Endothelial cell (in vitro differentiated cells): Measurements from ENCODE around the gene SLC25A13. TPM values are rescaled to one million over a fixed set of nuclear protein-coding genes. Genes with fewer than 3 reads are reported as not detected.

Experiments used
- DNase-seq: peaks from one replicate; pipeline ENCODE4 v3.0.0; 2021; ENCODE audit warnings: low spot score
- H3K27ac Mint-ChIP-seq: one replicate; pipeline ENCODE4 v1.8.0; 2021; ENCODE audit warnings: mixed read lengths, inconsistent platforms; ENCODE audit not compliant: unreplicated experiment
- H3K27me3 Mint-ChIP-seq: one replicate; pipeline ENCODE4 v1.8.0; 2021; ENCODE audit warnings: mild to moderate bottlenecking, moderate library complexity, mixed read lengths, inconsistent platforms; ENCODE audit not compliant: unreplicated experiment
- H3K36me3 Mint-ChIP-seq: one replicate; pipeline ENCODE4 v1.8.0; 2021; ENCODE audit warnings: mild to moderate bottlenecking, low read depth, mixed read lengths, inconsistent platforms; ENCODE audit not compliant: unreplicated experiment
- H3K4me1 Mint-ChIP-seq: one replicate; pipeline ENCODE4 v1.8.0; 2021; ENCODE audit warnings: mild to moderate bottlenecking, mixed read lengths, inconsistent platforms; ENCODE audit not compliant: unreplicated experiment
- H3K4me3 Mint-ChIP-seq: one replicate; pipeline ENCODE4 v1.8.0; 2021; ENCODE audit warnings: mild to moderate bottlenecking, mixed read lengths, inconsistent platforms; ENCODE audit not compliant: unreplicated experiment
- H3K9me3 Mint-ChIP-seq: one replicate; pipeline ENCODE4 v1.8.0; 2021; ENCODE audit warnings: mixed read lengths, inconsistent platforms; ENCODE audit not compliant: unreplicated experiment
- total RNA-seq: library from RNA; stranded (reverse); fragmentation: NEBNext Ultra II Directional; extraction: Animal tissue kit (Norgen Biotek cat#: 25700); gene quantifications from one replicate; pipeline ENCODE4 v1.2.1, GENCODE V29; 2021; ENCODE audit not compliant: unreplicated experiment
- TF ChIP-seq, protein P1 (sequence below): fragments of 200-600 bp; sonication (generic); IDR thresholded peaks from one replicate; pipeline ENCODE4 v1.5.0; 2021; ENCODE audit warnings: antibody characterized with exemption; ENCODE audit not compliant: unreplicated experiment

SLC25A13 gene
- total RNA-seq, 1 donor from 2014 or later, result 69.6 TPM

- Mint-ChIP-seq H3K4me3 (no peak overlapping the region), H3K9me3 (no peaks in the 10 kb centered on the region), H3K27me3 (no peaks in the 10 kb centered on the region), H3K4me1 (no peaks in the 10 kb centered on the region), H3K27ac (no peak overlapping the region), H3K36me3 (no peaks in the 10 kb centered on the region)
- TF ChIP-seq, protein P1, sequence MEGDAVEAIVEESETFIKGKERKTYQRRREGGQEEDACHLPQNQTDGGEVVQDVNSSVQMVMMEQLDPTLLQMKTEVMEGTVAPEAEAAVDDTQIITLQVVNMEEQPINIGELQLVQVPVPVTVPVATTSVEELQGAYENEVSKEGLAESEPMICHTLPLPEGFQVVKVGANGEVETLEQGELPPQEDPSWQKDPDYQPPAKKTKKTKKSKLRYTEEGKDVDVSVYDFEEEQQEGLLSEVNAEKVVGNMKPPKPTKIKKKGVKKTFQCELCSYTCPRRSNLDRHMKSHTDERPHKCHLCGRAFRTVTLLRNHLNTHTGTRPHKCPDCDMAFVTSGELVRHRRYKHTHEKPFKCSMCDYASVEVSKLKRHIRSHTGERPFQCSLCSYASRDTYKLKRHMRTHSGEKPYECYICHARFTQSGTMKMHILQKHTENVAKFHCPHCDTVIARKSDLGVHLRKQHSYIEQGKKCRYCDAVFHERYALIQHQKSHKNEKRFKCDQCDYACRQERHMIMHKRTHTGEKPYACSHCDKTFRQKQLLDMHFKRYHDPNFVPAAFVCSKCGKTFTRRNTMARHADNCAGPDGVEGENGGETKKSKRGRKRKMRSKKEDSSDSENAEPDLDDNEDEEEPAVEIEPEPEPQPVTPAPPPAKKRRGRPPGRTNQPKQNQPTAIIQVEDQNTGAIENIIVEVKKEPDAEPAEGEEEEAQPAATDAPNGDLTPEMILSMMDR, result no peak
- no peak for DNase-seq
These were observed 118.1 kb downstream of the SLC25A13 start for GRCh38 chr7:96203786-96204185.

- DNase-seq, result no peak
- no peaks in the 10 kb centered on the region for H3K27me3 Mint-ChIP-seq
- no peak overlapping the region for H3K27ac Mint-ChIP-seq
- no peaks in the 10 kb centered on the region for H3K36me3 Mint-ChIP-seq
- TF ChIP-seq, protein P1, result no peak
- H3K4me1 Mint-ChIP-seq, result no peaks in the 10 kb centered on the region
- H3K9me3 Mint-ChIP-seq, result no peaks in the 10 kb centered on the region
- no peak overlapping the region for H3K4me3 Mint-ChIP-seq
These were observed 119.8 kb downstream of the SLC25A13 start for GRCh38 chr7:96202102-96202501.

- Mint-ChIP-seq H3K27ac (no peak overlapping the region), H3K9me3 (no peaks in the 10 kb centered on the region), H3K4me3 (no peak overlapping the region), H3K27me3 (no peaks in the 10 kb centered on the region), H3K4me1 (no peaks in the 10 kb centered on the region), H3K36me3 (no peaks in the 10 kb centered on the region)
- no peak for DNase-seq
- TF ChIP-seq, protein P1, result no peak
These were observed 121.2 kb downstream of the SLC25A13 start for GRCh38 chr7:96200740-96201139.

DNA sequence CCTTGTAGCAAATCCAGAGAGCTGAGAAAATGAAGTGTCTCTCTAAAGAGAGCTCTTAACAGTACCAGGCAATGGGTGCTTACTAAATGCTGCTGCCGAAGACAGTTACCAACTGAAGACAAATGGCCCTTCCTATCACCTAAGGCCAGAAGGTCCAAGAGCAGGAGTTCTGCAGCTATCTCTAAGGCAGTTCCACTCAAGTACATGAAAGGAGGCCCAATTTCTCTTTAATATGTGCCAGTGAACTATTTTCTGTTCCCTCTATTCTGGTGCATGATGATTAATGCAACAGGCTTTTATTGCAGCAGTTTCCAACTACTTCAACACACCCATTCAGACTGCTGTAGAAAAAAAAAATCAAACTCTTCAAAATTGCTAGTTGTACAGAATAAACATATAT, 122.5 kb downstream of the SLC25A13 start:
- Mint-ChIP-seq H3K4me1 (no peaks in the 10 kb centered on the region), H3K27ac (no peak overlapping the region), H3K9me3 (no peaks in the 10 kb centered on the region), H3K4me3 (no peak overlapping the region), H3K27me3 (no peaks in the 10 kb centered on the region), H3K36me3 (no peaks in the 10 kb centered on the region)
- TF ChIP-seq, protein P1, result no peak
- no peak for DNase-seq

DNA sequence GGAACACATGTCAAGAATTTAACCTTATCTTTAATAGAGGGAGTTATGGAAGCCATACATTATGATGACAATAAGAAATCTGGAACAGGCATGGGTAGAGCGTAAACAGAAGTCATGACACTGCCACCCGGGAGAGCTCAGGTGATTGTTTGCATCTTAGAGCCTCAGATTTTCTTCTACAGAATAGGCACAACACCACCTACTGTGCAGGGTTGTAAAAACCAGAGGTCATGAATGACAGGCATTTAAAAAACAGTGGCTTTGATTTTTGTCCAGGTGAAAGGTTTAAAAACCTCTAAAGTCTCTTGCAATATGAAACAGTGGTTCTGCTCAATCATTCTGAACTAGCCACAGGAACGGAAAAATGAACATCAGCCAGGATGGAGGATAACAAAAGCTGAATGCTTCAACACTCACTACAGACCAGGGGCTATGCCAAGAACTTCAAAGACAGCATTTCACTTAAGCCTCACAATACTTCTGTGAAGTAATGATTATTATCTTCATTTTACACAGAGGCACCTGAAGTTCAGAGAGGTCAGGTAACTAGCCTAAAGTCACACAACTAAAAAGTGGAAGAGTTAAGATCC, 123.8 kb downstream of the SLC25A13 start:
- no peak overlapping the region for H3K4me3 Mint-ChIP-seq

More for the DNA sequence above, 123.8 kb downstream of the SLC25A13 start:
- no peak overlapping the region for H3K27ac Mint-ChIP-seq
- H3K27me3 Mint-ChIP-seq, result no peaks in the 10 kb centered on the region
- no peaks in the 10 kb centered on the region for H3K9me3 Mint-ChIP-seq
- TF ChIP-seq, protein P1, result no peak
- H3K4me1 Mint-ChIP-seq, result no peaks in the 10 kb centered on the region
- no peak for DNase-seq
- no peaks in the 10 kb centered on the region for H3K36me3 Mint-ChIP-seq
